ENCODE data around the gene MOCS1. TPM values are rescaled to one million over a fixed set of nuclear protein-coding genes. Genes with fewer than 3 reads are reported as not detected.

The MOCS1 gene
- total RNA-seq, 1 donor from 2014 or later, result 8.1 TPM

DNA sequence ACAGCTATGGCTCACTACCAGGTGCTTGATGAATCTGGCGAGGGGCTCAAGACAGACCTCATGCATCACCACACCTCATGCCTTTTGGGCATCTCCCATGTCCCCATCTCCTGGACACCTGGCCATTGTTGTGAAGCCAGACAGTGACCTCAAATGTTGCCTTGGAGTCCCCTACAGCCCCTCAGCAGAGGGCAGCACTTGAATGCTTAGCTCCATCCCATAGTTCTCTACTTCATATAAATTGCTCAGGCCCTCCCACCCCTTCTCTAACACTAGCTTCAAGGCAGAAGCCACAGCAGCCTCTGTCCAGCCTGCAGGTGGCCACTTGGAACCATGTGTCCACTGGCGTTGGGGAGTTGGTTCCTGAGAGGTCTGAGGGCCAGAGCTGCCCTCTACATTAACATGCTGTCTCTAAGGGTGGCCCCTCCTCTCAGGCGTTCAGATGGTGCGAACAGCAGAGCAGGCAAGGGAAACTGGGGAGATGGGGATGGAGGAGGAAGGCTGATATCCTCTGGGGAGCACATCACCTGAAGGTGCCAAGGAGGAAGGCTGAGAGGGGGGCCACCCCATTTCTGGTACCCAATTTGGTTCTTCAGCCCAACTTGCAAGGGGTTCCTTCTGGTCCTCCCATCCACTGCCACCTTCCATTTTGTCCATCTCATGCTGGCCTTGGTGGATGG, 31.3 kb downstream of the MOCS1 start:
- DNase-seq (ENCODE audit: low read depth in 2 of 2), result no peak

DNA sequence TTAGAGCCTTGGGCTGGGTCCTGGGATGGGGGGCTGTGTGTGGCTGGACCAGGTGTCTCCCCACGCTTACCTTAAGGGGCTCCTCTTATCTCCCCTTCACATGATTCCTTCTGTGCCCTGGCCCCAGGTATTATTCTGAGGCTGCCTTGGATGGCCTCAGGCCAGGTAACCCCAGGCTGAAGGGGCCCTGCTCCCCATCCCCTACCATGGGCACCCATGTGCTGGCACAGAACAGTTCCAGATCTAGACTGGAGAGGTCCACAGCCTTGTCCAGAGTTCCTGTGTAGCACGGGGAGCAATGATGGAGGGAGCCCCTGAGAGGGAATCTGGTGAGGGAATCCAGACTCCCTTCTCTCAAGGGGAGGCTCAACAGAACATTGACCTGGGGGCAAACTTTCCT, 32.1 kb downstream of the MOCS1 start:
- DNase-seq (ENCODE audit: low read depth in 2 of 2), result no peak

DNA sequence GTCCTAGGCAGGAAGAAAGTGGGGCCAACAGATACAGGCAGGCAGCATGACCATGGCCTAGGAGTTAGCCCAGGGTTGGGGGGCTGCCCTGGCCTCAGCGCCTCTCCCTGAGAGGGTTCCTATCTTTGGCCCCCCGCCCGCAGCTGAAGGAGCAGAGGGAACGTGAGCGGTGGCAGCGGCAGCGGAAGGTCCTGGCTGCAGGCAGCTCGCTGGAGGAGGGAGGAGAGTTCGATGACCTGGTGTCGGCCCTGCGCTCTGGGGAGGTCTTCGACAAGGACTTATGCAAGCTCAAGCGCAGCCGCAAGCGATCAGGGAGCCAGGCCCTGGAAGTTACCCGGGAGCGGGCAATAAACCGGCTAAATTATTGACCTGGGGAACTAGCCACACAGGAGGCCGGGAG, 32.6 kb downstream of the MOCS1 start:
- DNase-seq (ENCODE audit: low read depth in 2 of 2), result no peak

DNA sequence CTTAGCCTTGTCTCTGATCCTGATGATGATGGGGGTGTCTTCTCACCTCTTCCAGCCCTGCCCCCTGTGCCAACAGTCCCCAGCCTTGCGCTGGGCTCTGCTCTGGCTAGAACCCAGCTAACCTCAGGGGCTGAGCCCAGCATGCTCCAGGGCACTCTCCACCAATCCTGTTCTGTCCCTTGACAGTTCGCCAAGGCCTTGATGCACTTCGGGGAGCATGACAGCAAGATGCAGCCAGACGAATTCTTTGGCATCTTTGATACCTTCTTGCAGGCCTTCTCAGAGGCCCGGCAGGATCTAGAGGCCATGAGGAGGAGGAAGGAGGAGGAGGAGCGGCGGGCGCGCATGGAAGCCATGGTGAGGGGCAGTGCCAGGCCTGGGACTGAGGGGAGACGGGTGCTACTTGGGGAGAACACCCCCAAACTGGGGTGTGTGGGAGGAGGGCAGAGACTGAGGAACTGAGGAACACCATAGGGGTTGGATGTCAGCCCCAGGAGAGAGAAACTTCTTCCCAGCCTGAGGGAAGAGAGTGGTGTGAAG, 33.1 kb downstream of the MOCS1 start:
- DNase-seq (ENCODE audit: low read depth in 2 of 2), result no peak

DNA sequence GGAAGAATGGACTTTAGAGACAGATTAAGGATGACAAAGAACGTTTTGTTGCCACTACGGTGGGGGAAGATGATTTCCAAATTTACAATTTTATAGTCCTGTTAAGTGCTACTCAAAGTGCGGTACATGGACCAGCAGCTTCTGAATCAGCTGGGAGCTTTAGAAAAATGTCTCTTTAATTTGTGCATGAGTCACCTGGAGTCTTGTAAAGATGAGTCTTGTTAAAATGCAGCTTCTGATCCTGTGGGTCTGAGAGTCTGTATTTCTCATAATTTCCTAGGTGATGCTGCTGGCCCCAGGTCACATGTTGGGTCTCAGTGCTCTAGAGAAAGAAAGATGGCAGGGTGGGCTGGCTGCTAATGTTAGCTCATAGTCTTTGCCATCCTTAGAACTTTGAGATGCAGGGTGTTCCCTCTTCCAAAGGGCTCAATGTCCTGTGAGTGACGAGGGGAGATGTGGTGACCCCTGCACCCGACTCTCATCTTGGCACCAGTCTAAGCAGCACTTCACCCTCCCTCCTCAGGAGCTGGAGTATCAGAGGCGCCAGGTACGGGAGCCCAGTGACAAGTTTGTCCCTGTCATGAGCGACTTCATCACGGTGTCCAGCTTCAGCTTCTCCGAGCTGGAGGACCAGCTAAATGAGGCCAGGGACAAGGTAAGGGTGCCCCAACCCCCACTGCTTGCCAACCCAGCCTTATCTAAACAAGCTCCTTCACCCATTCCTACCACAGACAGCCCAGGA, 34.5 kb downstream of the MOCS1 start:
- no peak for DNase-seq (ENCODE audit: low read depth in 2 of 2)

DNA sequence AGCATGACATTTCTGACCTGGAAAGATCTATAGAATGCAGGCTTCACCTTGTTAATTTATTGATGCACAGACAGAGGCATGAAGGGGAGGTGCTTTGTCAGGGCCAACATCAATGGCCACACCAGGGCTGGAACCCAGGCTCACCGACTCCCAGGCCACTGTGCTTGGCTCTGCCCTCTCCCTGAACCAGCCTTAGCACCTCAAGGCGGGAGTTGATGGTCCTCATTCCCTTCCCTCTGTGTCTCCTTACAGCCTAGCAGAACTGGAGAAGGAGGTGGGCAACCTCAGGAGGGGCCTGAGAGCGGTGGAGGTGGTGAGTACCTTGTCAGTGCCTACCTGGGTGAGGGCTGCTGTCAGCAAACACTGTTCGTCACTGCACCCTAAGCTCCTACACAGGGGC, 35.6 kb downstream of the MOCS1 start:
- DNase-seq (ENCODE audit: low read depth in 2 of 2), result no peak

DNA sequence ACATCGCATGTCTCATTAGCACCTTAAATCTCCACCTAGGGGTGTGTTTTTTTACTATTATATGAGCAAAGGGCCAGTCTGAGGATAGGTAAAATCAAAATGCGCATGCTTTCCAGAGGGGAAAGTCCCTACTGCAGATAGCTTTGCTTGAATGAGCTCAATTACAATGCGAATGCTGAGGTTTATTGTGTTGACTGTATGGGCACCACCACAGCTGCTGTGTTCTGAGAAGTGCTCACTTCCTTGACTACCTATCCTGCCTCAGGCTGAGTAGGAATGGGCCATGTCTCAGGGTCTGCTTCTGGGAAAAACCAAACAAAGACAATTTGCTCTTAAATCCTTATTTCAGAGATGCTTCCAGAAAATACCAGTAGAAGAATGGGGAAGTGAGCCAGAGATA, 36.6 kb downstream of the MOCS1 start:
- DNase-seq (ENCODE audit: low read depth in 2 of 2), result no peak

DNA sequence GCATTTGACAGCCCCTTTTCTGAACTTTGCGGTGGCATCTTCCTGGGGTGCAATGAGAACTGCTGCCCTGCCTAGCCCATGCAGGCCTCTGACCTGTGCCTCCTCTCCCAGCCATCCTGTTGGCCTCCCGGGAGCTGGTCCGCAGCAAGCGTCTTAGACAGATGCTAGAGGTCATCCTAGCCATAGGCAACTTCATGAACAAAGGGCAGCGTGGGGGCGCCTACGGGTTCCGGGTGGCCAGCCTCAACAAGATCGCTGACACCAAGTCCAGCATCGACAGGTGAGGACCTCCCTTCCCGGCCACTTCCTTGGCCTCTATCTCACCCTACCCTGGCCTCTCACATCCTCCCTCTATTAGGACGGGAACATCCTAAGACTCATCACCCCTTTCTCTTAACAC, 37.6 kb downstream of the MOCS1 start:
- DNase-seq (ENCODE audit: low read depth in 2 of 2), result no peak

DNA sequence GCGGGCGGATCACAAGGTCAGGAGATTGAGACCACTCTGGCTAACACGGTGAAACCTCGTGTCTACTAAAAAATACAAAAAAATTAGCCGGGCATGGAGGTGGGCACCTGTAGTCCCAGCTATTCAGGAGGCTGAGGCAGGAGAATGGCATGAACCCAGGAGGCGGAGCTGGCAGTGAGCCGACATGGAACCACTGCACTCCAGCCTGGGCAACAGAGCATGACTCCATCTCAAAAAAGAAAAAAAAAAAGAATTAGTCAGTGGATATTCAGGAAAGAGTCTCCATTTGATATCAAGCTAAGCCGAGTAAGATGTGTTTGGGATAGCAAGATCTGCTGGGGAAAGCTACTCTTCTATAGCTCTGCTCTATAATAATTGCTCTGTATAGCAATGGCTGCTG, 41.0 kb downstream of the MOCS1 start:
- DNase-seq (ENCODE audit: low read depth in 2 of 2), result no peak

DNA sequence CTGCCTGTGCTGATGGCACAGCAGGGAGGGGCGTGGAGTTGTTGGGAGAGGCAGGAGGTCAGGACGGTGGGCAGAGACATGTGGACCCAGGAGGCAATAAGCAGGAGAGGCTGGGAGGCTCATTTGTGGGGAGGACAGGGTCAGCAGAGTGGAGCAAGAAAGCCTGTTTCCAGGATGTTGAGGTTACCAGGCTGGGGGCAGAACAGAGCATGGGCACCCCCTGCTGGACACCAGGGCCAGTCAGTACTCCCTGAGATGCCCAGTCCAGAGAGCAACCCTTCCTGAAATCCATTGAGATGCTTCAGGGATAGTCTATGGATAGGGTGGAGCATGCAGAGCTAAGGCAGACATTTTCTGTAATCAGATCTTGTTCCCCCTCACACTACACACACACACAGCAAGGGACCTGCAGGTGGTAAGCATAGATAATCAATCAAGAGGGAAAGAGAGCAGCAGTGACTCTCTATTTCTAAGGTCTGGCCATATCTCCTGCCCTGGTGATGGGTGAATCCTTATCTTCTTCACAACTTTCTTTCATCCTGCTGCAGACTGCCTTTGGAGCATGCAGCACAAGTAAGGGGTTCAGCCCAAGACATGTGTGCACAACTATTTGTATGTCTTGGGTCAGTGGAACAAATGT, 41.7 kb downstream of the MOCS1 start:
- peak; percentile 78 to 84 for DNase-seq (ENCODE audit: low read depth in 2 of 2)

DNA sequence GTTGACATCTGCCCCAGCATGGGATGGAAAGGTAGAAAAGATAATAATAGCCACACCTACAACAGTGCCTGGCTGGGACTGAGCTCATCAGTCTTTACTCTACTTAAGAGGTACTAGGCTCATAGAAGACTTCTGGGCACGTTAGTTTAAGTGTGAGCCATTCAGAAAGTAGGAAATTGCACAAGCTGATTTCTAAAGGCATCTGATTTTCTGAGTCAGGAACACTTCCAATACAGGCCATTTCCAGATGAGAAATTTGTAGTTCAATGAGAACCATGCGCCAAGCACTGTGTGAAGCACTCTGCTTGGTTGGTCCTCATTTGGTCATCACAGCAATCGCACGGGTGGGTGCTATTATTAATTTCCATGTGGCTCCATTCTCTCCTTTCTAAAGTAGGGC, 42.3 kb downstream of the MOCS1 start:
- no peak for DNase-seq (ENCODE audit: low read depth in 2 of 2)

DNA sequence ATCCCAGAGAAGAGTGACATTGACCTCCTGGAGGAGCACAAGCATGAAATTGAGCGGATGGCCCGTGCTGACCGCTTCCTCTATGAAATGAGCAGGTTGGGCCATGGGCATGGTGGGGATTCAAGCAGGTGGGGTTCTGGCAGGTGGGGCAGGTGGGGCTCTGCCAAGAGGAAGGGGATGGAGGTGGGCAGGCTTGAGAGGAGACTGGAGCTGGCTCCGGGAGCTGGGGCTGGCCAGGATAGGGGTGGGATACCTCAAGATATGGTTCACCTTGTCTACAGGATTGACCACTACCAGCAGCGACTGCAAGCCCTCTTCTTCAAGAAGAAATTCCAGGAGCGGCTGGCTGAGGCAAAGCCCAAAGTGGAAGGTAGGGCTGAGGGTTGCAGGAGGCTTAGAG, 42.9 kb downstream of the MOCS1 start:
- no peak for DNase-seq (ENCODE audit: low read depth in 2 of 2)

DNA sequence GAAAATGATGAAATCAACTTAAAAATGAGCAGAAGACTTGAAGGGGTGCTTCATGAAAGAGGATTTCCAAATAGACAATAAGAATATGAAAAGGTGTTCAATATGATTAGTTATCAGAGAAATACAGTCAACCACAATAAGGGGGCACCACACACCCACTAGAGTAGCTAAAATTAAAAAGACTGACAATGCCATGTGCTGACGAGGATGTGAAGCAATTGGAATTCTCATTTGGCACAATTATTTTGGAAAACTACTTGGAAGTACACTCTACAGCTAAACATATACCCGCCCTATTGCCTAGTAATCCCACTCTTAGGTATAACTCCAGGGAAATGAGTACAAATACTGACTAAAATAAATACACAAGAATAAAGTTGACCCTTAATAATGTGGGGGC, 45.0 kb downstream of the MOCS1 start:
- DNase-seq (ENCODE audit: low read depth in 2 of 2), result no peak

DNA sequence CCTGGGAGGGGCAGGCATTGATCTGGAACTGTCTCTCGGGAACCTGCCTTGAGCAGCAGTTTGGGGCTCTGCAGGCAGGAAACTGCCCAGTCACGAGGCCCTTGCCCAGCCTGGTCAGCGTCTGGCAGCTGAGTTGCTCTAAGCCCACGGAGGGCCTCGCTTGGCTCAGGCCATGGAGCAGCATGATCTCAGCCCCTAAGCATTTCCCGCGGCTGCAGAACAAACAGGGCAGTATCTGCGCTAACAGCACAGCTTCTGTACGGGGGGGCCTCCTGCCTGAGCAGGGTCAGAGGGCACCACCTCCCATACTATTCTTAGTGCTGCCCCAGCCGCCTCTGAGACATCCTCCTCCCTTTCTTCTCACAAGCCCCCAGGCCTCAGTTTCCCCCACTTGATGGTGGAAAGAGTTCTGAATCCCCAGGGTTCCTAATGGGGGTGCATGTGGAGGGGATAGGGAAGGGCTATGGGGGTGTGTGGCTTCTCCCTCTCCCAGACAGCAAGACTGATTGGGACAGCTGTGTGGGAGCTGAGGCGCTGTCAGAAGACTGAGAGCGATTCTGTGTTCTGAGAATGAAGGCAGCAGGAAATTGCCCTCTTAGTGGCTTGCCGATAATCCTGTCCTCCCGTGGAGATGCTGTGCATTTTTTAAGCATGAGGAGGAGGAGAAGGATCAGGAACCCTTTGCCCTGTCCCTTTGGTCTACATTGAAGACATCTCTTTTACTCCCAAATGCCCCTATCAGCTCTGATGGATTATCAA, 46.4 kb downstream of the MOCS1 start:
- DNase-seq (ENCODE audit: low read depth in 2 of 2), result peak; percentile 91 to 93

DNA sequence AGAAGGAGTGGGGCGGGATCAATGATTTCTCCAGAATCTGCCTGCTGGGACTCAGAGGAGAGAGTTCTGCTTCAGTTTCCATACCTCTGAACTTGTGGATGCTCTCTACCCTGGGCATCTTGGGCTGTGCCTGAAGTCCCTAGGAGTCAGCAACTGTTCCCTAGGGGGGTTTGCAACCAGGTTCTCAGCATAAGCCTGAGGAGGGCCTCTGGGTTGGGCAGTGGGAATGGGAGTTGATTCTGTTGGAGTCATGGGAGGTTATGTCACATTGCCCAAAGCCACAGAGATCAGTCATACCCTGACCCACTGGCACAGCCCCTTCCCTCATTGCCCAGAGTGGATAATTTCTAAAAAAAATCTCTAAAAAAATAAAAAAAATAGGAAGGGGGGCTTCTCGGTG, 47.4 kb downstream of the MOCS1 start:
- no peak for DNase-seq (ENCODE audit: low read depth in 2 of 2)

DNA sequence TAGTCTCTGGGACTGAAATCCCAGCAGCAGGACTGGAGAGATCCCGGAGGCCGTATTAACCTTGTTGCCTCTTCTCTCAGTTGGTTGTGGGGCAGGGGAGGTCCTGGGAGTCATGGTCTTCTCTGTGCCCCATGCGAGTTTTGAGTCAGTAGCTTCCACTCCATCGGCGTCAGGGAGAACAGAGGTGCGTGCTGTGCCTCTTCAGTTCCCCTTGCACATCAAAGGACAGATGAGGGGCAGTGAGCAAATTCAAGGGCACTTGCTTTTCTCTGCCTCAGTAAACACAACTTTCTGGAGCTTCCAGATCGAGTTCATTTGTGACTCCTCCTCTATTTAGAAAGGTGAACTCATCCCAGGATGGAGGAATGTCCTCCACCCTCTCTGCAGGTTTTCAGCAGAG, 48.6 kb downstream of the MOCS1 start:
- DNase-seq (ENCODE audit: low read depth in 2 of 2), result no peak

DNA sequence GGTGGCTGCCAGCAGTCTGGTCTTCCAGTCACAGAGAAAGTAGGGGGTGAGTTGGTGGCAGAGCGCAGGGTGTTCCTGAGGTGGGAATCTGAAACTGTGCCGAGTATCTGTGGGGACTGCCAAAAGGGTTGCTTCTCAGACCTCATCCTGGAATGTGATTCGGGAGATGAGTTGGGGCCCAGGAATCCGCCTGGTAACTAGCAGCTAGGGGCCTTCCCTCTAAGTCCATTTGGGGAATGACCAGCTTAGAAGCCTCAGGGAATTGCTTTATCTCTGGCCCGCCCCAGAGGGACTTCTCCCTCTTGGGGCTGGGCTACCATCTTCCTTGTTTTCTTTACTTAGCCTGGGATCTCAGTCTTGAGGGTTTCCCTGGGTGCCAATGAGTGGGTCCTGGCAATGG, 49.6 kb downstream of the MOCS1 start:
- peak in 1 of 2 donors; percentile 19 for DNase-seq (ENCODE audit: low read depth in 2 of 2)

DNA sequence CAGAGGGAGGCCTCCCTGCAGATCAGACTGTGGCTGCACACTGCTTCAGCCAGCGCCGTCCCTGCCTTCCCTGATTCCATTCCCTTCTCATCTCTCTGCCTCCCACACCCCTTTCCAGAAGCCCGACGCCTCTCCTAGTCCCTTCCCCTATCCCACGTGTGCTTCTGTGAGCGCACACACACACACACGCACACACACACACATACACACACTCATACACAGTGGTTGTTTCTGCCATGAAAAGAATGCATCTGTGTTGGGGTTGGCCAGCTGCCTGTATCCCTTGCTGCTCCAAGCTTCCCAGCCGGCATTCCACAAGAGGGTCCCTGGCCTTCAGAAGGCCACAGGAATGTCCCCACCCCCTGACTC, 51.7 kb downstream of the MOCS1 start:
- peak; percentile 64 to 93 for DNase-seq (ENCODE audit: low read depth in 2 of 2)

DNA sequence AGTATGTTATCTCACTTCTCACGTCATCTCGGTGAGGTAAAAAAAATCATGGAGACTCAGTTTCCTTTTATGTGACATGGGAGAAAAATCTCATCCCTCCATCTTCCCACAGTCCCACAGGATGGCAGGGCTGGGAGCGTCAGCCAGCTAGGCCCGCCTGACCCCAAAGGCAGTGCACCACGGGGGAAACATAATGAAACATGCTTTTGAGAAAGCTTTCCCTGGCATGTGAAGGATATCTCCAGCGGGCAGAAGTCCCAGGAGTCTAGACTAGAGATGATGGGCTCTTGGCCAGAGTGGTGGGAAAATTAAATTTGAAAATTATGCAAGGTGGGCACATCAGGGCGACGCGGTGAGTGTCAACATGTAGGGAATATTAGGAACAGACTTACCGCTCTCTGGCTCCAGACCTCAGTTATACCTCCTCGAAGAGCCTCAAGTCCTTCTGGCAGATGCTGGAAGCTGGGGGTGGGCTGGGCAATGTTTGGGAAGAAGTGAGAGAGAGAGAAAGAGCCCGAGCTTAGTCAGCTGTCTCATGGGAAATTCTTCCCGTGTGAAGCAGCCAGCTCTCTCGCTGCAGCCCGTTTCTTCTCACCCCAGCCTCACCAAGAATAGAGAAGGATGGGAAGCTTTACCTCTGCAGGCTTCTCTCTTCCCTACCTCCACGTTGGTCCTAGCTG, 52.3 kb downstream of the MOCS1 start:
- DNase-seq (ENCODE audit: low read depth in 2 of 2), result no peak

DNA sequence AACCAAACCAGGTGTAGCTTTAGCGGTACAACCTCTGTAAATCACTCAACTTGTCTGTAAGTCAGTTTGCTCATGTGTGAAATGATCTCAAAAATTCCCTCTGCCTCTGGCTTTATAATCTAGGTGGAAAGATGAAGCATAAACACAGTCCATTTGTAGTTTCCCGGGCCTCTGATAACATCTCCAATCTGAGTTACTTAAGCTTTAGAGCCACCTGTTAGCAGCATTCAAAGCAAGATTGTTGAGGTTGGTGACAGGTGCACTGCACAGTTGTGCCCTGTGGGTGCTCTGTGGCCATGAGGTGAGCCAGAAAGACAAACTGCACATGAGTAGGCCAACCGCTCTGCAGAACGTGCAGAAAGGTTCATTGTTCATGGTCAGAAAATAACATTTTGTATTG, 53.7 kb downstream of the MOCS1 start:
- DNase-seq (ENCODE audit: low read depth in 2 of 2), result no peak

DNA sequence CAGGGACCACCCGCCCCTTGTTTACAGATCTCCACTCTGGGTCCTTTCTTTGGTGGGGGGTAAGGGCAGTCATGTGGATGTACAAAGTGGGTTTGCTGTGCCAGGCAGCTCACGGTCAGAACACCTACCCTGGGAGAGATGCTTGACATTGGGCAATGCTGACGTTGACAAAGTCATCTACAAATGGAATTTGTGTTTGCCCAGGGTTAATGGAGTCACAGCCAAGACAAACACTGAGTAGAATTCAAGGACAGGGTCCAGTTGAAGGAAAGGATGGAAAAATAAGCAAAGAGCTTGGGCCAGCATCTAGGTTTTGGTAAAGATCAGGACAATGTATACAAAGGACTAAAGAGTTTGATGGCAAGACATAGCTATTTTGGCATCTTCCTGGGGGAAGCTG, 54.7 kb downstream of the MOCS1 start:
- DNase-seq (ENCODE audit: low read depth in 2 of 2), result no peak

Data from lung microvascular endothelial cell (primary cell).